Stomach (tissue), 9 donors: ENCODE measurements around the gene CDV3. TPM values are rescaled to one million over a fixed set of nuclear protein-coding genes. Genes with fewer than 3 reads are reported as not detected.

Experiments used
- DNase-seq, 2 donors: peaks; one replicate each; pipeline versions ENCODE4 v3.0.0 to v3.0.0-alpha.2; 2013 to 2019
- H3K27ac ChIP-seq, 5 donors: fragments of 200-600 bp in 4 of 5; sonication (generic) in 4 of 5; one replicate each; pipeline ENCODE4 v1.5.1; 2013 to 2019; ENCODE audit warnings: mild to moderate bottlenecking in 1 of 5, moderate library complexity in 1 of 5
- H3K27me3 ChIP-seq, 3 donors: fragments of 200-600 bp; sonication (generic); one replicate each; pipeline ENCODE4 v1.5.1; 2017 to 2019; ENCODE audit warnings: mixed run types in 1 of 3
- H3K36me3 ChIP-seq, 4 donors: fragments of 200-600 bp; sonication (generic); 1 replicate in 3 of 4; 2 replicates in 1 of 4; pipeline ENCODE4 v1.5.1; 2016 to 2019
- H3K4me1 ChIP-seq, 4 donors: fragments of 200-600 bp; sonication (generic); one replicate each; pipeline ENCODE4 v1.5.1; 2016 to 2019
- H3K4me3 ChIP-seq, 4 donors: fragments of 200-600 bp; sonication (generic) in 3 of 4; one replicate each; pipeline ENCODE4 v1.5.1; 2016 to 2019; ENCODE audit warnings: mild to moderate bottlenecking in 1 of 4
- H3K9me3 ChIP-seq, 4 donors: fragments of 200-600 bp; sonication (generic); one replicate each; pipeline ENCODE4 v1.5.1; 2016 to 2019
- EP300 ChIP-seq: sonication (generic); formaldehyde crosslinking; IDR thresholded peaks from one replicate; pipeline ENCODE4 v1.6.1; 2017; ENCODE audit warnings: antibody characterized with exemption
- POLR2A ChIP-seq, 4 donors: fragments of 450-650 bp; IDR thresholded peaks; one replicate each; pipeline ENCODE4 v1.6.1; 2016; ENCODE audit warnings: antibody characterized with exemption in 4 of 4, control low read depth in 2 of 4, mild to moderate bottlenecking in 1 of 4, moderate library complexity in 1 of 4
- POLR2AphosphoS5 ChIP-seq, 3 donors: sonication (generic); formaldehyde crosslinking; IDR thresholded peaks; one replicate each; pipeline ENCODE4 v1.6.1; 2016; ENCODE audit warnings: antibody characterized with exemption in 3 of 3
- WGBS, 5 donors: extraction: QIAGEN DNeasy Blood & Tissue Kit in 3 of 5; methylation state at CpG; one replicate each; pipeline versions ENCODE4 v1.1.5 to v1.1.7; 2013 to 2018; 5-methylcytosine and 5-hydroxymethylcytosine counted together
- intact Hi-C: fragments of 100-400 bp; cut with DNase I; formaldehyde crosslinking; loops from one replicate; pipeline ENCODE4 v1.15.1; 2023; ENCODE audit warnings: low total_unique reads
- polyA plus RNA-seq, 3 donors: library from polyadenylated mRNA; stranded (reverse); fragments of 200-250 nt; gene quantifications; one replicate each; pipeline ENCODE4 v1.2.3, GENCODE V29; 2013
- total RNA-seq, 5 donors: library from RNA; depleted of rRNA; stranded (reverse); fragments of >200 nt; gene quantifications; one replicate each; pipeline versions ENCODE4 v1.1.0 to v1.2.3, GENCODE V29; 2014 to 2016
- TF ChIP-seq, protein P1 (sequence below), 7 experiments: fragments of 450-650 bp in 4 of 7; fragments of 200-600 bp in 3 of 7; sonication (generic) in 3 of 7; IDR thresholded peaks; one replicate each; pipeline ENCODE4 v1.5.1; 2016 to 2019; ENCODE audit warnings: antibody characterized with exemption in 7 of 7, control low read depth in 2 of 7, mild to moderate bottlenecking in 1 of 7
- donor health status: healthy with polysubstance abuse.
- donor health status: Bipolar disorder and iron deficiency.
- donor health status: healthy.

Gene CDV3
- total and polyA plus RNA-seq, 8 donors, result 40.3 to 160 (median 68.6) TPM

DNA sequence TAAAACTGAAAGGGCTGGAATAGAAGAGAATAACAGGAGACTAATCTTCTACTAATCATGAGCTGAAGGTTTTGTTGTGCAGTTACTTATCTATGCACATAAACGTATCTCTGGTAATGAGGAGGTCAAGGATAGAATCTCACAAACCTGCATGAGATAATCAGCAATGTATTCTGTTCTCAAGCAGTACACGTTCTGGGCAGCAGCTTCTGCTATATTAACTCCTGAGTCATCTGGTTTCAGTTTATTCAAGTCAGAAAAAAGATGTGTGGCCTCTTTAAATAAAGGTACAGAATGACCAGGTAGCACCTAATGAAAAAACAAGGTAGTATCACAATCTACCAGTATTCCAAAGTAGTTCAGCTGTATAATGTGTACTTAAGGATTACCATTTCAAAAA lies 34.9 kb downstream of the CDV3 start:
- 47 to 64% (median 59%) methylated on average over 2 of the region's 2 CpGs for WGBS, 5 donors
- Histone ChIP-seq H3K27me3 (no peaks in the 10 kb centered on the region), H3K36me3 (peaks cover 9 to 91% (median 75%) of the 10 kb centered on the region in 4 donors), H3K4me3 (no peak overlapping the region), H3K9me3 (no peaks in the 10 kb centered on the region), H3K4me1 (no peaks in the 10 kb centered on the region), H3K27ac (no peak overlapping the region)
- DNase-seq, result no peak
- intact Hi-C loops, result no loop called here
- TF ChIP-seq, protein P1, sequence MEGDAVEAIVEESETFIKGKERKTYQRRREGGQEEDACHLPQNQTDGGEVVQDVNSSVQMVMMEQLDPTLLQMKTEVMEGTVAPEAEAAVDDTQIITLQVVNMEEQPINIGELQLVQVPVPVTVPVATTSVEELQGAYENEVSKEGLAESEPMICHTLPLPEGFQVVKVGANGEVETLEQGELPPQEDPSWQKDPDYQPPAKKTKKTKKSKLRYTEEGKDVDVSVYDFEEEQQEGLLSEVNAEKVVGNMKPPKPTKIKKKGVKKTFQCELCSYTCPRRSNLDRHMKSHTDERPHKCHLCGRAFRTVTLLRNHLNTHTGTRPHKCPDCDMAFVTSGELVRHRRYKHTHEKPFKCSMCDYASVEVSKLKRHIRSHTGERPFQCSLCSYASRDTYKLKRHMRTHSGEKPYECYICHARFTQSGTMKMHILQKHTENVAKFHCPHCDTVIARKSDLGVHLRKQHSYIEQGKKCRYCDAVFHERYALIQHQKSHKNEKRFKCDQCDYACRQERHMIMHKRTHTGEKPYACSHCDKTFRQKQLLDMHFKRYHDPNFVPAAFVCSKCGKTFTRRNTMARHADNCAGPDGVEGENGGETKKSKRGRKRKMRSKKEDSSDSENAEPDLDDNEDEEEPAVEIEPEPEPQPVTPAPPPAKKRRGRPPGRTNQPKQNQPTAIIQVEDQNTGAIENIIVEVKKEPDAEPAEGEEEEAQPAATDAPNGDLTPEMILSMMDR (IDR thresholded peaks at IDR 0.05), result no peak
- TF ChIP-seq EP300, result no peak
- TF ChIP-seq POLR2A (IDR thresholded peaks at IDR 0.05), result no peak
- no peak for TF ChIP-seq POLR2AphosphoS5 (IDR thresholded peaks at IDR 0.05)

DNA sequence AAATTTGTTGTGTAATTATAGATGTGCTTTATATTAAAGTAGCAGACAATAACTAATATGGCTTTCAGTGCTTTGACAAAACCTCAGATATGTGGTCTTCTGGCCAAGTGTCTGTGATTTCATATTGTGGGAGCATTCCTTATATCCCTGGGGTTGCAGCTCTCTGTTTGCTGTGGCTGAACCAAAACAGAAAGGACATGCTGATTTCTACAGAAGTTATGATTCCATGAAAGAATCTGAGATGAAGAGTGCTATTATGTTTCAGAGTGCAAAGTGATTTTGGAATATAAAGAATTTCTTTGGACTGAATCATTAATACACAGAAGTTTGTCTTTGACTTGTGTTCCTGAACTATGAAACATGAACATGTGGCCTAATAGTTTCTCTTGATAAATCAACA lies 36.5 kb downstream of the CDV3 start:
- no peak for DNase-seq
- Histone ChIP-seq H3K27ac (no peak overlapping the region), H3K27me3 (no peaks in the 10 kb centered on the region), H3K4me3 (no peak overlapping the region), H3K36me3 (peaks cover 9 to 84% (median 75%) of the 10 kb centered on the region in 4 donors), H3K4me1 (no peaks in the 10 kb centered on the region), H3K9me3 (no peaks in the 10 kb centered on the region)
- intact Hi-C loops, result no loop called here
- TF ChIP-seq EP300 (no peak), POLR2A (IDR thresholded peaks at IDR 0.05) (no peak), POLR2AphosphoS5 (IDR thresholded peaks at IDR 0.05) (no peak)
- TF ChIP-seq, protein P1 (IDR thresholded peaks at IDR 0.05), result no peak

DNA sequence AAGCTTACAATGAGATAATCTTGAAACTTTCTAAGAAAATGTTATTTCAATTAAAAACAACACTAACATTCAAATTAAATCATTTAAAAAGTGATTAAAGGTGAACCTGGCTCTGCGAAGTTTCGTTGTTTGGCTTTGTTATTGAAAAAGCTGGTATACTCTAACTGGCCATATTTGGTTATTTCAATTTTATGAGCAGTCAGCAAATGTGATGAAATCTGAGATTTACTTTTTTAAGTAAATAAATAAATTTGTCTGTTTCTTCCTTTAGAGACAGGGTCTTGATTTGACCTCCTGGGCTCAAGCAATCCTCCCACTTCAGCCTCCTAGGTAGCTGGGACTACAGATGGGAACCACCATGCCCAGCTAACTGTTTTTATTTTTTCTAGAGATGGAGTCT lies 38.0 kb downstream of the CDV3 start:
- no peaks in the 10 kb centered on the region for H3K27me3 ChIP-seq
- H3K36me3 ChIP-seq, result peaks cover 18 to 87% (median 86%) of the 10 kb centered on the region in 4 donors
- intact Hi-C loops, result no loop called here
- no peaks in the 10 kb centered on the region for H3K9me3 ChIP-seq
- no peak for TF ChIP-seq EP300
- no peak for TF ChIP-seq POLR2A (IDR thresholded peaks at IDR 0.05)
- no peak for TF ChIP-seq POLR2AphosphoS5 (IDR thresholded peaks at IDR 0.05)
- TF ChIP-seq, protein P1 (IDR thresholded peaks at IDR 0.05), result no peak
- H3K4me3 ChIP-seq, result no peak overlapping the region
- DNase-seq, result no peak
- WGBS, 5 donors, result 95 to 98% (median 96%) methylated on average over 2 of the region's 2 CpGs
- H3K4me1 ChIP-seq, result no peaks in the 10 kb centered on the region
- H3K27ac ChIP-seq, result no peak overlapping the region

DNA sequence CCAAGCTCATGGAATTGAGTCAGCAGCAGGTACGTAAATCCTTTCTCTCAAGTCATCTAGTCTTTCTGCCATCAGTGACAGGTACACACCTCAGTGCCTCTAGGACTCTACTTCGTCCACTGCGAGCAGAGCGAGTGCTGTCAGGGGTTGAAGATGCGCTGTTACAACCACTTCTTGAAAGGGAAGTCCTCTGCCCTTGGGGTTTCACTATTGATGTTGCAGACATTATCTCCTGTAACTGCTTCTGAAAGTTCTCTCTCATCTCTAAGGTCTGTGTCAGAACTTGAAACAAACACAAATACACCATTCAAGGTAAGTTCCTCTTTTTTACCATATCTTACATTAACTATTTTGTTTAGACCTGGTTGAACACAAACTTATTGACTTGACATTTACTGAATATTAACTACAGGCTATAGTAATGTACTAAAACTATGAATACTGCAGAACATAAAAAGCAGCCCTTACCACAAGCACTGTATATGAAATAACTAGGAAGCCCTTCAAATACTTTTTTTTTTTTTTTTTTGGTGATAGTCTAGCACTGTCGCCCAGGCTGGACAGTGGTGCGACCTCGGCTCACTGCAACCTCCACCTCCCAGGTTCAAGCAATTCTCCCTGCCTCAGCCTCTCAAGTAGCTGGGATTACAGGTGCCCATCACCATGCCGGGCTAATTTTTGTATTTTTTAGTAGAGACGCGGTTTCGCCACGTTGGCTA lies 46.7 kb downstream of the CDV3 start:
- intact Hi-C loops, result no loop called here
- Histone ChIP-seq H3K27me3 (no peaks in the 10 kb centered on the region), H3K4me1 (no peaks in the 10 kb centered on the region), H3K4me3 (no peak overlapping the region), H3K27ac (no peak overlapping the region), H3K36me3 (peaks cover 41 to 100% (median 95%) of the 10 kb centered on the region in 4 donors), H3K9me3 (no peaks in the 10 kb centered on the region)
- WGBS, 5 donors, result 91 to 96% (median 96%) methylated on average over 13 of the region's 13 CpGs
- no peak for TF ChIP-seq EP300
- TF ChIP-seq, protein P1 (IDR thresholded peaks at IDR 0.05), result no peak
- no peak for TF ChIP-seq POLR2AphosphoS5 (IDR thresholded peaks at IDR 0.05)
- TF ChIP-seq POLR2A (IDR thresholded peaks at IDR 0.05), result no peak
- DNase-seq, result no peak
